ENCODE measurements around the gene RAB3GAP2. TPM values are rescaled to one million over a fixed set of nuclear protein-coding genes. Genes with fewer than 3 reads are reported as not detected.

Gene RAB3GAP2
- total RNA-seq, 6 experiments from 2014 or later, result 13.3 to 20.4 (median 18.4) TPM

DNA sequence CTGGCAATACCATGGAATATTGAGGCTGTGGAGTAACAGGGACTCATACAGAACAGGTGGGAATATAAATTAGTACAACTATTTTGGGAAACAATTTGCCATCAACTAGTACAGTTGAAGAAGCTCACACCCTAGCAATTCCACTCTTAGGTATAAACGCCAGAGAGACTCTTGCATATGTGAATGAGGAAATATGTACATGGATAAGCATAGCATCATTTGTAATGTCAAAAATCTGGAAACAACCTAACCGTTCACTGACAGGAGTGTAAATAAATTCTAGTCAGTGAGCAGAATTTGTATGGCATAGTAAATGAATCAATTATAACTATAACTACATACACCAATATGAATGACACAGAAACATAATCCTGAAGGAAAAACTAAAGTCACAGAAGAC lies 83.7 kb downstream of the RAB3GAP2 start:
- no peaks in the 10 kb centered on the region for H3K9me3 ChIP-seq
- TF ChIP-seq, protein P1, sequence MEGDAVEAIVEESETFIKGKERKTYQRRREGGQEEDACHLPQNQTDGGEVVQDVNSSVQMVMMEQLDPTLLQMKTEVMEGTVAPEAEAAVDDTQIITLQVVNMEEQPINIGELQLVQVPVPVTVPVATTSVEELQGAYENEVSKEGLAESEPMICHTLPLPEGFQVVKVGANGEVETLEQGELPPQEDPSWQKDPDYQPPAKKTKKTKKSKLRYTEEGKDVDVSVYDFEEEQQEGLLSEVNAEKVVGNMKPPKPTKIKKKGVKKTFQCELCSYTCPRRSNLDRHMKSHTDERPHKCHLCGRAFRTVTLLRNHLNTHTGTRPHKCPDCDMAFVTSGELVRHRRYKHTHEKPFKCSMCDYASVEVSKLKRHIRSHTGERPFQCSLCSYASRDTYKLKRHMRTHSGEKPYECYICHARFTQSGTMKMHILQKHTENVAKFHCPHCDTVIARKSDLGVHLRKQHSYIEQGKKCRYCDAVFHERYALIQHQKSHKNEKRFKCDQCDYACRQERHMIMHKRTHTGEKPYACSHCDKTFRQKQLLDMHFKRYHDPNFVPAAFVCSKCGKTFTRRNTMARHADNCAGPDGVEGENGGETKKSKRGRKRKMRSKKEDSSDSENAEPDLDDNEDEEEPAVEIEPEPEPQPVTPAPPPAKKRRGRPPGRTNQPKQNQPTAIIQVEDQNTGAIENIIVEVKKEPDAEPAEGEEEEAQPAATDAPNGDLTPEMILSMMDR (IDR thresholded peaks at IDR 0.05), result no peak
- no peak for TF ChIP-seq POLR2A (IDR thresholded peaks at IDR 0.05)
- WGBS (ENCODE audit: insufficient coverage, low coverage, low lambda C conversion rate, missing lambda C conversion rate), result 85% methylated on average over 2 of the region's 2 CpGs
- no peak overlapping the region for H3K27ac ChIP-seq
- intact Hi-C loops (cut with DNase I), result no loop called here
- no peaks in the 10 kb centered on the region for H3K4me1 ChIP-seq
- peaks cover 3 to 58% (median 17%) of the 10 kb centered on the region in 4 donors for H3K36me3 ChIP-seq
- ATAC-seq (no peak), DNase-seq (no peak)
- no peaks in the 10 kb centered on the region for H3K27me3 ChIP-seq
- no peak overlapping the region for H3K4me3 ChIP-seq

DNA sequence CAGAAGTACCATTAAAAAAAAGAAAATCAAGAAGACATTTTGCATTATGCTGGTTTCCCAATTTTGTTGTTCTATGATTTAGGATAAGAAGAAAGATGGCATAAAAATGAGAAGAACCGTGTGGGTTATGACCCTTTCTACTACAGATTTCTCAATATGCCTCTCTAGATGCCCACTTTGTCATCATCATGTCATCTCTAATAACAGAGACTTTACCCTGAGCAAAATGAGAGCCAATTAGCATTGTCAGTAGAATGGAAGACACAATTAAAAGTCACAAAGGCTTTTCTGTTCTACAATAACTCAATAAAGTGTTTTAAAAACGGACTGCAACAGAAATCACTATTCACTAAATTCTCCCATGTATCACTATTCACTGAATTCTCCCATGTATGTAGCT lies 85.5 kb downstream of the RAB3GAP2 start:
- no peaks in the 10 kb centered on the region for H3K4me1 ChIP-seq
- peaks cover 0 to 56% (median 14%) of the 10 kb centered on the region in 4 donors for H3K36me3 ChIP-seq
- intact Hi-C loops (cut with DNase I), result no loop called here
- no peaks in the 10 kb centered on the region for H3K9me3 ChIP-seq
- 97% methylated on average over 2 of the region's 2 CpGs for WGBS (ENCODE audit: insufficient coverage, low coverage, low lambda C conversion rate, missing lambda C conversion rate)
- DNase-seq (no peak), ATAC-seq (no peak)
- H3K4me3 ChIP-seq, result no peak overlapping the region
- no peaks in the 10 kb centered on the region for H3K27me3 ChIP-seq
- no peak for TF ChIP-seq POLR2A (IDR thresholded peaks at IDR 0.05)
- TF ChIP-seq, protein P1 (IDR thresholded peaks at IDR 0.05), result no peak
- H3K27ac ChIP-seq, result no peak overlapping the region

DNA sequence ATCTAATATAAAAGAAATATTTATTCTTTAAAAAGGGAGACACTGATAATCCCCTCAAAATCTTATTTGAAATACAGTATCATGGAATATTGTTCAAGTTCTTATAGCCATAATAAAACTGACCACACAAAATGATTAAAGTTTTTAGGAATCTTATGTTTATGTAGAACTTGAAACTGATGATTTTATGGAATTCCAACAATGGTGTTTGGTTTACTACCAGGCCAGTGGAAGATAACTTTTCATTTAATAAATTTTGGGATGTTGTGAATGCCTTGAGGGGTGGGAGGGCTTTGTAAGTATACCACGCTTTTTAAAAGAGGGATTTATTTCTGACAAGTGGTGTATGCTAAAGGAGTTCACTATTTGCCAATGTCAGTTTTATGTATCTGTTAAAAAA lies 87.7 kb downstream of the RAB3GAP2 start:
- ATAC-seq (no peak), DNase-seq (no peak)
- Histone ChIP-seq H3K27ac (no peak overlapping the region), H3K9me3 (no peaks in the 10 kb centered on the region), H3K36me3 (peaks cover 0 to 47% (median 10%) of the 10 kb centered on the region in 4 donors), H3K4me3 (no peak overlapping the region), H3K27me3 (no peaks in the 10 kb centered on the region), H3K4me1 (no peaks in the 10 kb centered on the region)
- TF ChIP-seq, protein P1 (IDR thresholded peaks at IDR 0.05), result no peak
- TF ChIP-seq POLR2A (IDR thresholded peaks at IDR 0.05), result no peak
- intact Hi-C loops (cut with DNase I), result no loop called here
- 100% methylated on average over 1 of the region's 1 CpG for WGBS (ENCODE audit: insufficient coverage, low coverage, low lambda C conversion rate, missing lambda C conversion rate)

DNA sequence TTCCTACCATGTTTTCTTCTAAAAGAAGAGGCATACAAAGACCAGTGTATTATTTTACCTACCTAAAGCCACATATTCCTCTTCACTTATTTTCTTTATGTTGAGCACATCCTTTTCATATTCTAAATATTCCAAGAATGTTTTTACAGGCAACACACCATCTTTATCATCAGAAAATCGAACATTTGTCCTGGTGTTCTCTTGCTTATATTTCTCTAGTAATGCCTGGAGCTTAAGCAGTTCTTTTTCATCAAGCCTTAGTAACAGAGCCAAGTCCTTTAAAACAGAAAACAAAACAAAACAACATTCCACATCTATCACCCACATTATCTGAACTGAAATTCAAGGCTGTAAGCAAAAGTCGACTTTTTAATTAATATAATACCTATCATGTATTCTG lies 89.6 kb downstream of the RAB3GAP2 start:
- no peaks in the 10 kb centered on the region for H3K4me1 ChIP-seq
- no peak for TF ChIP-seq POLR2A (IDR thresholded peaks at IDR 0.05)
- TF ChIP-seq, protein P1 (IDR thresholded peaks at IDR 0.05), result no peak
- no peak overlapping the region for H3K4me3 ChIP-seq
- no peak for DNase-seq
- H3K27ac ChIP-seq, result no peak overlapping the region
- peaks cover 0 to 29% (median 3%) of the 10 kb centered on the region in 4 donors for H3K36me3 ChIP-seq
- no peak for ATAC-seq
- H3K27me3 ChIP-seq, result no peaks in the 10 kb centered on the region
- no peaks in the 10 kb centered on the region for H3K9me3 ChIP-seq
- WGBS (ENCODE audit: insufficient coverage, low coverage, low lambda C conversion rate, missing lambda C conversion rate), result 88% methylated on average over 2 of the region's 2 CpGs
- intact Hi-C loops (cut with DNase I), result no loop called here

DNA sequence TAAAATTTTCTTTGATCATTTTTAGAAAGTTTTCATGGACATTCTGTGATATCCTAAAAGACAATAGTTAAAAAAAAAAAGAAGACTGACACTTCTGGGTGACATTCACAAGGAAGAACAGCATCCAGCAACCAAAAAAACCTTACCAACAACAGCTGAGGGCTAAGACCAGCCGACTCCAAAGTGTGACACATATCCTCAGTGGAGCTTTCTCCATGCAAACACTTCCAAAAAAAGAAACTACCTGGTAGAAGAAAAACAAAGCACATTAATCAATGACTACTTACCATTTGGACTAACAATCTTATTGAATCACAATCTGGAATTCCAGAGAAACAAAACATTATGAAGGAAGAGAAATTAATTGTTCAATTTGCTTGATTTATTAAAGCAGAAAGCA lies 90.1 kb downstream of the RAB3GAP2 start:
- no peaks in the 10 kb centered on the region for H3K4me1 ChIP-seq
- H3K9me3 ChIP-seq, result no peaks in the 10 kb centered on the region
- no peak overlapping the region for H3K27ac ChIP-seq
- DNase-seq (no peak), ATAC-seq (no peak)
- 67% methylated on average over 1 of the region's 1 CpG for WGBS (ENCODE audit: insufficient coverage, low coverage, low lambda C conversion rate, missing lambda C conversion rate)
- no peaks in the 10 kb centered on the region for H3K27me3 ChIP-seq
- intact Hi-C loops (cut with DNase I), result no loop called here
- H3K4me3 ChIP-seq, result no peak overlapping the region
- TF ChIP-seq POLR2A (IDR thresholded peaks at IDR 0.05), result no peak
- TF ChIP-seq, protein P1 (IDR thresholded peaks at IDR 0.05), result no peak
- peaks cover 0 to 24% (median 3%) of the 10 kb centered on the region in 4 donors for H3K36me3 ChIP-seq

All from right lobe of liver (tissue), 6 donors.